GM12878 (cell line): ENCODE results near the gene SEMA4A. TPM values are rescaled to one million over a fixed set of nuclear protein-coding genes. Genes with fewer than 3 reads are reported as not detected.

ENCODE experiments used
- ATAC-seq: fragments of 200-7000 bp; cut with Tn5 transposase; 3 replicates; pipeline ENCODE4 v1.9.1; 2020; ENCODE audit warnings: mild to moderate bottlenecking, moderate library complexity
- BruUV-seq: library from RNA; stranded (reverse); fragments of 400-500 nt; replicated peaks from 2 replicates; lab custom pipeline; 2021; lab: Mats Ljungman, UMichigan
- CTCF ChIA-PET: fragments of 300-600 bp; sonication (Branson Sonifier 250); formaldehyde crosslinking; extraction: SDS; loops from one replicate; lab custom pipeline; 2021; ENCODE audit warnings: inconsistent platforms; lab: Yijun Ruan, JAX
- POLR2A ChIA-PET: fragments of 350-600 bp; formaldehyde crosslinking; extraction: SDS; loops from one replicate; lab custom pipeline; 2021; ENCODE audit warnings: inconsistent platforms; lab: Charles Lee
- RAD21 ChIA-PET: fragments of 300-600 bp; sonication (Branson Sonifier 250); formaldehyde crosslinking; loops from one replicate; lab custom pipeline; 2023; ENCODE audit warnings: antibody characterized with exemption; ENCODE audit not compliant: unreplicated experiment; lab: Charles Lee
- SMC1A ChIA-PET: fragments of 300-600 bp; sonication (Branson Sonifier 250); formaldehyde crosslinking; loops from one replicate; lab custom pipeline; 2023; ENCODE audit not compliant: unreplicated experiment, uncharacterized antibody; lab: Charles Lee
- DNase-seq: peaks from one replicate; pipeline ENCODE4 v3.0.0-alpha.2; 2011; ENCODE audit warnings: low read depth, low spot score
- FAIRE-seq: peaks from 3 replicates; lab custom pipeline; 2011; peaks lifted over from hg19 to GRCh38; lab: Jason Lieb, UNC
- H2AFZ ChIP-seq: 2 replicates; pipeline ENCODE4 v1.6.0; 2011; ENCODE audit warnings: low read depth, low read length, control low read depth; ENCODE audit not compliant: control insufficient read depth
- H3K27ac ChIP-seq: 2 replicates; pipeline ENCODE4 v1.5.1; 2011; ENCODE audit warnings: control low read depth; ENCODE audit not compliant: control insufficient read depth, insufficient read depth
- H3K27me3 ChIP-seq, 2 experiments: replicated peaks in 1 of 2; 2 replicates each; pipeline versions ENCODE4 v1.6.0 to v1.6.1; 2011; ENCODE audit warnings: low read length in 1 of 2; ENCODE audit not compliant: control insufficient read depth in 2 of 2, insufficient read depth in 2 of 2
- H3K36me3 ChIP-seq, 2 experiments: 2 replicates each; pipeline ENCODE4 v1.5.1; 2011; ENCODE audit warnings: low read length in 1 of 2; ENCODE audit not compliant: control insufficient read depth in 2 of 2, insufficient read depth in 2 of 2
- H3K4me1 ChIP-seq: 2 replicates; pipeline ENCODE4 v1.6.1; 2011; ENCODE audit warnings: mild to moderate bottlenecking, low read length, moderate library complexity, mixed read lengths; ENCODE audit not compliant: control insufficient read depth, insufficient read depth
- H3K4me2 ChIP-seq: 2 replicates; pipeline ENCODE4 v1.6.0; 2011; ENCODE audit warnings: control low read depth; ENCODE audit not compliant: control insufficient read depth, insufficient read depth
- H3K4me3 ChIP-seq: fragments of 200-600 bp; sonication (generic); 2 replicates; pipeline ENCODE4 v1.5.1; 2016
- H3K79me2 ChIP-seq: 2 replicates; pipeline ENCODE4 v1.6.0; 2011; ENCODE audit warnings: low read length; ENCODE audit not compliant: control insufficient read depth, insufficient read depth
- H3K9ac ChIP-seq: 2 replicates; pipeline ENCODE4 v1.8.0; 2011; ENCODE audit warnings: low read length, control low read depth, mixed read lengths; ENCODE audit not compliant: control insufficient read depth, insufficient read depth
- H3K9me3 ChIP-seq: replicated peaks from 3 replicates; pipeline ENCODE4 v1.5.1; 2011; ENCODE audit warnings: mild to moderate bottlenecking, low read length; ENCODE audit not compliant: control insufficient read depth, insufficient read depth
- H4K20me1 ChIP-seq: 2 replicates; pipeline ENCODE4 v1.6.0; 2011; ENCODE audit not compliant: control insufficient read depth, insufficient read depth
- CBFB ChIP-seq: IDR thresholded peaks from 2 replicates; pipeline ENCODE4 v1.6.1; 2016; ENCODE audit warnings: antibody characterized with exemption, low read depth
- CBX5 ChIP-seq: sonication (generic); IDR thresholded peaks from 2 replicates; pipeline ENCODE4 v1.6.1; 2016; ENCODE audit warnings: low read depth, moderate library complexity, mild to moderate bottlenecking, inconsistent platforms
- EED ChIP-seq: sonication (generic); IDR thresholded peaks from 2 replicates; pipeline ENCODE4 v1.6.1; 2016; ENCODE audit warnings: antibody characterized with exemption, low read depth
- FOXK2 ChIP-seq: fragments of 450-650 bp; IDR thresholded peaks from 2 replicates; pipeline ENCODE4 v1.6.1; 2017; ENCODE audit warnings: mild to moderate bottlenecking, moderate library complexity
- JUNB ChIP-seq: IDR thresholded peaks from 2 replicates; pipeline ENCODE4 v1.6.1; 2016; ENCODE audit warnings: antibody characterized with exemption, mild to moderate bottlenecking
- ZNF622 ChIP-seq: fragments of 450-650 bp; IDR thresholded peaks from 2 replicates; pipeline ENCODE4 v1.6.1; 2017; ENCODE audit warnings: mild to moderate bottlenecking, inconsistent platforms
- WGBS: methylation state at CpG from one replicate; pipeline ENCODE4 v1.1.6; 2016; ENCODE audit warnings: low lambda C conversion rate; ENCODE audit not compliant: insufficient replicate concordance, insufficient coverage; ENCODE audit errors: missing lambda C conversion rate; 5-methylcytosine and 5-hydroxymethylcytosine counted together
- in situ Hi-C: fragments of 300-500 bp; cut with MboI; formaldehyde crosslinking; loops from 9 replicates; pipeline ENCODE4 v1.14.3; 2018; ENCODE audit warnings: mixed read lengths
- intact Hi-C: fragments of 100-400 bp; cut with micrococcal nuclease; formaldehyde crosslinking; loops from one replicate; pipeline ENCODE4 v1.14.2; 2022; ENCODE audit not compliant: unreplicated experiment
- polyA plus RNA-seq, 11 experiments: library from polyadenylated mRNA; depleted of rRNA in 4 of 11; unstranded in 6 of 11; stranded (reverse) in 5 of 11; fragments of >200 nt; fragmentation: Nextera tagmentation in 4 of 11; fragmentation: Illumina TruSeq in 1 of 11; extraction: Ambion mirVana in 4 of 11; extraction: Trizol in 1 of 11; gene quantifications; 1 replicate in 1 of 11; 2 replicates in 10 of 11; pipeline versions ENCODE4 v1.2.1 to v1.2.3, GENCODE V29; 2011 to 2016; ENCODE audit warnings: inconsistent platforms in 2 of 11, missing spikeins in 2 of 11, low read depth in 1 of 11
- total RNA-seq, 4 experiments: library from RNA; depleted of rRNA in 3 of 4; stranded (reverse); fragments of >200 nt in 3 of 4; fragmentation: Illumina TruSeq in 1 of 4; extraction: Trizol in 1 of 4; gene quantifications; 2 replicates each; pipeline versions ENCODE4 v1.2.1 to v1.2.3, GENCODE V29; 2013 to 2021
- TF ChIP-seq, protein P1 (sequence below): fragments of 450-650 bp; IDR thresholded peaks from 2 replicates; pipeline ENCODE4 v1.6.1; 2016; ENCODE audit warnings: mild to moderate bottlenecking
- TF ChIP-seq, protein P2 (sequence below): IDR thresholded peaks from 2 replicates; pipeline ENCODE4 v1.6.1; 2011; ENCODE audit warnings: borderline replicate concordance, low read depth, mild to moderate bottlenecking, moderate library complexity, low read length; ENCODE audit not compliant: insufficient read depth, poor library complexity, severe bottlenecking

Gene SEMA4A
- total and polyA plus RNA-seq, 10 of the 15 experiments (the other 5 are each of a cell fraction or from before 2014, with no cell fraction given): 2.6 to 64.2 (median 32.8) TPM

DNA sequence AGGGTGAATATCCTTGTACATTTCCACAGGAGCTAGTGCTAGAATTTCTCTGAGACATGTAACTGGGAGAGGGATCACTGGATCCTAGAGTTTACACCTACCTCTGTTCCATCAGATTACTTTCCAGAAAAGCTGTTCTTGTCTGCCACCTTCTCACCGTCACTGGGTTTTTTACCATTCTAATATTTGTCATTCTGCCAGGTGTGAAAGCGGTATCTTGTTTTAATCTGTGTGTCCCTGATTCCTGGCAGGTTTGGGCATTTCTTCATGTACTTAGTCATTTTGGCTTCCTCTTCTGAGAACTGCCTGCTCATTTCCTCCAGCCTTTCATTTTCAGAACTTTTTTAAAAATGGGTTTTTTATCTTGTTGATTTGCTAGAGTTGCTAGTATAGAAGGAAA, 64.5 kb downstream of the SEMA4A start (continued):
- peak; percentile 82 for TF ChIP-seq JUNB
- 0 out of 2 replicates have a peak, but pooled peaks have one; percentile 19 for TF ChIP-seq CBFB
- TF ChIP-seq EED: peak; percentile 77
- TF ChIP-seq, all 136 proteins: peak for 12

DNA sequence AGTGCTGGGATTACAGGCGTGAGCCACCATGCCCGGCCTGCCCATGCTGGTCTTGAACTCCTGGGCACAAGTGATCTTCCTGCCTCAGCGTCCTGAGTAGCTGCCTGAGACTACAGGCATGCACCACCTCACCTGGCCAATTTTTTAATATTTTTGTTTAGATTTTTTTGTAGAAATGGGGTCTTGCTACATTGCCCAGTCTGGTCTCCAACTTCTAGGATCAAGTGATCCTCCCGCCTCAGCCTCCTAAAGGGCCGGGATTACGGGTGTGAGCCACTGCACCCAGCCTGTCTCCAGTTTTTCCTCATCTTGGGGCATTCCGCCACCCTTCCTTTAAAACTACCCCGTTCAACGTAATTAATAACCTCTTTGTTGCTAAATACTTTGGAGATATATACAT, 66.8 kb downstream of the SEMA4A start:
- WGBS: 87% methylated on average over 9 of the region's 9 CpGs
- H3K4me3 ChIP-seq: no peak overlapping the region
- H3K27me3 ChIP-seq: no peaks in the 10 kb centered on the region
- ChIA-PET CTCF (interaction anchor here (0.6 to 14.2 kb wide), 2 partner anchors 72 to 127 kb away, joined by 3 to 502 read pairs; partner anchors contain the start of gene SEMA4A), POLR2A (interaction anchor here (0.7 to 2.1 kb wide), 2 partner anchors 7 to 72 kb away, joined by 4 to 6 read pairs; partner anchors contain the start of gene PMF1), RAD21 (interaction anchor here (1.4 kb wide), 1 partner anchor 74 kb away, joined by 4 read pairs; no protein-coding TSS in a partner anchor), SMC1A (interaction anchor here (14.3 kb wide), 1 partner anchor 69 kb away, joined by 411 read pairs; the partner anchor contains the start of gene SEMA4A)
- no peak overlapping the region for H3K9ac ChIP-seq
- in situ Hi-C loops (loop anchor here (5.0 kb wide), 2 partner anchors 73 to 128 kb away; no protein-coding TSS in a partner anchor), intact Hi-C loops (no loop called here)
- FAIRE-seq: no peak
- no TSS peak for BruUV-seq
- H3K4me1 ChIP-seq: peaks cover 19% of the 10 kb centered on the region
- no peak overlapping the region for H3K27ac ChIP-seq
- TF ChIP-seq CBX5 (no peak), FOXK2 (no peak), ZNF622 (no peak)
- TF ChIP-seq, protein P1, sequence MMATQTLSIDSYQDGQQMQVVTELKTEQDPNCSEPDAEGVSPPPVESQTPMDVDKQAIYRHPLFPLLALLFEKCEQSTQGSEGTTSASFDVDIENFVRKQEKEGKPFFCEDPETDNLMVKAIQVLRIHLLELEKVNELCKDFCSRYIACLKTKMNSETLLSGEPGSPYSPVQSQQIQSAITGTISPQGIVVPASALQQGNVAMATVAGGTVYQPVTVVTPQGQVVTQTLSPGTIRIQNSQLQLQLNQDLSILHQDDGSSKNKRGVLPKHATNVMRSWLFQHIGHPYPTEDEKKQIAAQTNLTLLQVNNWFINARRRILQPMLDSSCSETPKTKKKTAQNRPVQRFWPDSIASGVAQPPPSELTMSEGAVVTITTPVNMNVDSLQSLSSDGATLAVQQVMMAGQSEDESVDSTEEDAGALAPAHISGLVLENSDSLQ: no peak
- TF ChIP-seq, protein P2, sequence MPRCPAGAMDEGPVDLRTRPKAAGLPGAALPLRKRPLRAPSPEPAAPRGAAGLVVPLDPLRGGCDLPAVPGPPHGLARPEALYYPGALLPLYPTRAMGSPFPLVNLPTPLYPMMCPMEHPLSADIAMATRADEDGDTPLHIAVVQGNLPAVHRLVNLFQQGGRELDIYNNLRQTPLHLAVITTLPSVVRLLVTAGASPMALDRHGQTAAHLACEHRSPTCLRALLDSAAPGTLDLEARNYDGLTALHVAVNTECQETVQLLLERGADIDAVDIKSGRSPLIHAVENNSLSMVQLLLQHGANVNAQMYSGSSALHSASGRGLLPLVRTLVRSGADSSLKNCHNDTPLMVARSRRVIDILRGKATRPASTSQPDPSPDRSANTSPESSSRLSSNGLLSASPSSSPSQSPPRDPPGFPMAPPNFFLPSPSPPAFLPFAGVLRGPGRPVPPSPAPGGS: no peak
- H3K79me2 ChIP-seq: peaks cover 14% of the 10 kb centered on the region
- DNase-seq: no peak
- H3K4me2 ChIP-seq: no peak overlapping the region
- H2AFZ ChIP-seq: no peak overlapping the region
- ATAC-seq: no peak
- no peaks in the 10 kb centered on the region for H3K9me3 ChIP-seq
- H3K36me3 ChIP-seq: peaks cover 2 to 6% of the 10 kb centered on the region in 2 experiments; a peak in 3 of 4 replicates
- H4K20me1 ChIP-seq: no peaks in the 10 kb centered on the region
